Measurements from ENCODE around the gene CCPG1. TPM values are rescaled to one million over a fixed set of nuclear protein-coding genes. Genes with fewer than 3 reads are reported as not detected.
A peak's percentile ranks its signal among the peaks of the same experiment; 100 is the strongest.
"Not testable (repeated sequence)": the region's sequence is repeated elsewhere in the genome, so short reads cannot be mapped to it uniquely, and the experiment has no call there.

CCPG1 gene
- total RNA-seq, 2 experiments from 2014 or later: 11.0 to 11.1 TPM

DNA sequence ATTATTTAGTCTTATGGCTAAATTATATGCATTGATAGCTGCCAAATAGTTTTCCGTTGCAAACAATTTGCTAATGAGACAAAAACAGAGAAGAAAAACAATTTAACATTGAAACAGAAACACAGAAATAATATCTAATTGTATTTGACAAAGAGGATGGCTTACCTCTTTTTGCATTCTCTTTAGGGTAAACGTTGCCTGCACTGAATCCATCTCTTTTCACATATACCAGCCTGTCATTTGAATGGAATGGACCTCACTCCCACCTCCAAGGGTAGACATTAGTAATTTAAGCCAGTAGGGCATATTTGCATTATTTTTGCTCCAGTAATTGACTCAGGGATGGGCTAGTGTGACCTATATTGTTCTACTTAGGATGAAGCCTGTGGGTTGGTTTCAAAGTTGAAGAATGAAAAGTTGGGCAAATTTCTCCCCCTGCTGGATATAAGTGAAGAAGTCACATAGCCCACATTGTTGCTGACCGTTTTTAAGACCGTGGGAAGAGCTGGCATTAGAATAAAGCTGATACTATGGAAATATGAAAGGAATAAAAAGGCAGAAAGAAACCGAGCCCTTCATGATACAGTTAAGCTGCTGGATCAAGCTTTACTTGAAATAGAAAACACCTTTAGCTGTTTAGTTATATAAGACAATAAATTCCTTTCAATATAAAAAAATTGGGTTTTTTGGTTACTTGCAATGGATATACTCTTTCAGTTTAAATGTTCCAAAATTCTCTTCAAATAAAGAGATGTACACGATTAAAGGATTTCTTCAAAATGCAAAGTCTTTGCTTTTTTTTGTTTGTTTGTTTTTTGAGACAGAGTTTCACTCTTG lies 27.0 kb upstream of the CCPG1 start:
- Mint-ChIP-seq H3K36me3 (ENCODE audit: low read depth) (no peaks in the 10 kb centered on the region), H3K27ac (no peak overlapping the region), H3K4me1 (ENCODE audit: low read depth) (peaks cover 2% of the 10 kb centered on the region), H3K4me3 (no peak overlapping the region), H3K9me3 (no peaks in the 10 kb centered on the region), H3K27me3 (no peaks in the 10 kb centered on the region)
- intact Hi-C loops (cut with micrococcal nuclease): loop anchor here (10.0 kb wide), 1 partner anchor 220 kb away; no protein-coding TSS in a partner anchor
- ChIA-PET CTCF (interaction anchor here (0.7 to 2.2 kb wide), 24 partner anchors 9 to 537 kb away, joined by 3 to 12 read pairs (median 3); partner anchors contain the start of genes CCPG1, PIERCE2, PIGB and PIGBOS1), POLR2A (no interaction called here)
- TF ChIP-seq CTCF (IDR thresholded peaks at IDR 0.05): peak; percentile 63
- DNase-seq (no peak), ATAC-seq (peak; percentile 62)

DNA sequence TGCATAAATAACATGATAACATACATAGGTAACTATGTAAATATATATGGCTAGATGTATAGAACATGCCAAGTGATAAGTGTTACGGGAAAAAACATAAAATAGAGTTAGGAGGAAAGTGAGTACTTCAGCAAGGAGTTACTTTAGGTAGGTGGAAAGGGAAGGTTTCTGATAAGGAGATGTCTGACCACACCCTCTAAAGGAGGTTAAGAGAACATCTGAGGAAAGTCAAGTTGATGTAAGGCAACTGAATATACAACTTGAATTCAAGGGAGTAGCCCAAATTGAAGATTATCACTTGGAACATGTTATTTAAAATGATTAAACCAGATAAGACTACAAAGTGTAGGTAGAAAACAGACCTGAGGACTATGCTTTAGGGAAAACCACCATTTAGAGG lies 13.9 kb upstream of the CCPG1 start:
- intact Hi-C loops (cut with micrococcal nuclease): no loop called here
- H3K4me1 Mint-ChIP-seq (ENCODE audit: low read depth): no peaks in the 10 kb centered on the region
- no peak for TF ChIP-seq CTCF (IDR thresholded peaks at IDR 0.05)
- no peak for ATAC-seq
- no peak overlapping the region for H3K27ac Mint-ChIP-seq
- CTCF ChIA-PET: interaction anchor here (1.5 to 1.6 kb wide), 2 partner anchors 14 to 18 kb away, joined by 5 to 6 read pairs; no protein-coding TSS in a partner anchor
- H3K36me3 Mint-ChIP-seq (ENCODE audit: low read depth): no peaks in the 10 kb centered on the region
- no peak overlapping the region for H3K4me3 Mint-ChIP-seq
- POLR2A ChIA-PET: no interaction called here
- H3K27me3 Mint-ChIP-seq: no peaks in the 10 kb centered on the region
- no peak for DNase-seq
- H3K9me3 Mint-ChIP-seq: no peaks in the 10 kb centered on the region

DNA sequence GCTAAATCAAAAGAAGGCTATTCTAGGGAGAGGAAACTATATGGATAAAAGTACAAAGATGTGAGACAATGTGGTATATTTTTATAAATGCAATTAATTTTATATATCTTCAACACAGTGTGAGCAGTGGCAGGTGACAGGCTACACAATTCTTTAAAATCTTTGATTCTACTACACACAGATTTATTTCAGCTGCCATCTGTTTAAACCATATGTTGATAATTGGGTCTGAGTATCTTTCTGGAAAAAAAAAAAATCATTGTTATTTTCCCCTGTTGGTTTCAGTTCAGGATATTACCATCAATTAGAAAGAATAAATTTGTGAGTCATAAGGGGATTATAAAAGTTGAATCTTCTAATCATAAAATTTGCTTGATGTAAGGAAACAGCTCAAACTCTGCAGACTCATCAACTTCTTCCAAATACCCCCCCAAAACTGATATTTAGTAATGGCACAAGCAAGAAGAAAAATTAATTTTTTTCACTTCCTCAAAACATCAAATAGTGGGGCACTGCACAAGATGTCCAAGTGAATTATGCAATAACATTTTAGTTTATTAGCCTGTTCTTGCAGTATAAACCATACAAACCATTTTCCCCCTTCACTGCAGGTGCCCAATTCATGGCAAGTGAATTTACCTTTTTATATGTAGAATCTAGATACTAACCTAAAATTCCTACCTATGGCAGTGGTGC lies 12.2 kb upstream of the CCPG1 start:
- intact Hi-C loops (cut with micrococcal nuclease): no loop called here
- no peak for TF ChIP-seq CTCF (IDR thresholded peaks at IDR 0.05)
- no peaks in the 10 kb centered on the region for H3K27me3 Mint-ChIP-seq
- no peaks in the 10 kb centered on the region for H3K36me3 Mint-ChIP-seq (ENCODE audit: low read depth)
- no peaks in the 10 kb centered on the region for H3K4me1 Mint-ChIP-seq (ENCODE audit: low read depth)
- no peak overlapping the region for H3K27ac Mint-ChIP-seq
- no peak for DNase-seq
- H3K4me3 Mint-ChIP-seq: no peak overlapping the region
- CTCF ChIA-PET: interaction anchor here (0.8 to 1.0 kb wide), 2 partner anchors 14 to 19 kb away, joined by 3 read pairs; no protein-coding TSS in a partner anchor
- POLR2A ChIA-PET: no interaction called here
- H3K9me3 Mint-ChIP-seq: no peaks in the 10 kb centered on the region
- no peak for ATAC-seq

- DNase-seq; H3K4me3 Mint-ChIP-seq; H3K4me1 Mint-ChIP-seq (ENCODE audit: low read depth); H3K27ac Mint-ChIP-seq; ATAC-seq; intact Hi-C loops (cut with micrococcal nuclease); H3K9me3 Mint-ChIP-seq; H3K27me3 Mint-ChIP-seq; H3K36me3 Mint-ChIP-seq (ENCODE audit: low read depth): not testable (repeated sequence)
- ChIA-PET POLR2A (interaction anchor here (0.6 to 1.4 kb wide), 2 partner anchors 9 to 832 kb away, joined by 3 to 5 read pairs; partner anchors contain the start of genes CCPG1 and PIERCE2), CTCF (interaction anchor here (0.9 to 1.5 kb wide), 3 partner anchors 10 to 22 kb away, joined by 4 to 8 read pairs (median 4); partner anchors contain the start of genes CCPG1 and PIERCE2)
Measured at GRCh38 chr15:55417678-55418077, 9.5 kb upstream of the CCPG1 start.

DNA sequence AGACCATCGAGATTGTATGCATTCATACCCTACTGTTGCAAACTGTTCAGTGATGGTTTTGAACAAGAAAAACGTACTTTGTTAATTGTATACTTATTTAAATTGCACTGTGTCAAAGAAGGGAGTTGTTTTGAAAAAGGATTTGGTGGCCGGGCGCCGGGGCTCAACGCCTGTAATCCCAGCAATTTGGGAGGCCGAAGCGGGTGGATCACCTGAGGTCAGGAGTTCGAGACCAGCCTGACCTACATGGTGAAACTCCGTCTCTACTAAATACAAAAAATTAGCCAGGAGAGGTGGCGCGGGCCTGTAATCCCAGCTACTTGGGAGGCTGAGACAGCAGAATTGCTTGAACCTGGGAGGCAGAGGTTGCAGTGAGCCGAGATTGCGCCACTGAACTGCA lies 817 bp upstream of the CCPG1 start:
- ChIA-PET POLR2A (interaction anchor here (0.9 to 3.5 kb wide), 4 partner anchors 8 to 212 kb away, joined by 4 to 14 read pairs (median 6); partner anchors contain the start of genes PIGB, PIGBOS1 and RSL24D1), CTCF (interaction anchor here (0.8 to 4.3 kb wide), 13 partner anchors 8 to 211 kb away, joined by 3 to 23 read pairs (median 4); partner anchors contain the start of genes PIGB and PIGBOS1)
- H3K9me3 Mint-ChIP-seq; H3K27me3 Mint-ChIP-seq; ATAC-seq; H3K36me3 Mint-ChIP-seq (ENCODE audit: low read depth); DNase-seq; H3K27ac Mint-ChIP-seq: not testable (repeated sequence)
- Mint-ChIP-seq H3K4me3 (peak overlapping the region; percentile 79), H3K4me1 (ENCODE audit: low read depth) (peaks cover 18% of the 10 kb centered on the region)
- intact Hi-C loops (cut with micrococcal nuclease): loop anchor here (10.0 kb wide), 1 partner anchor 214 kb away; the partner anchor contains the start of gene RSL24D1
